Natural killer cell (primary cell): ENCODE data around the gene OSBPL9. TPM values are rescaled to one million over a fixed set of nuclear protein-coding genes. Genes with fewer than 3 reads are reported as not detected.

ENCODE experiments used
- ATAC-seq, 3 donors: fragments of 150-1000 bp in 2 of 3; fragments of 200-7000 bp in 1 of 3; cut with Tn5 transposase; 1 replicate in 1 of 3; 2 replicates in 2 of 3; pipeline ENCODE4 v1.10.0; 2021; ENCODE audit warnings: mild to moderate bottlenecking in 2 of 3, moderate library complexity in 2 of 3
- DNase-seq, 2 donors: peaks; one replicate each; pipeline versions ENCODE4 v3.0.0 to v3.0.0-alpha.2; 2013 to 2021; ENCODE audit warnings: mixed read lengths in 1 of 2
- H3K27ac ChIP-seq: one replicate; pipeline ENCODE4 v1.5.1; 2013; ENCODE audit warnings: mild to moderate bottlenecking, low read length
- H3K27me3 ChIP-seq: one replicate; pipeline ENCODE4 v1.6.1; 2013; ENCODE audit warnings: low read length; ENCODE audit not compliant: control insufficient read depth, insufficient read depth
- H3K36me3 ChIP-seq: one replicate; pipeline ENCODE4 v1.6.1; 2013; ENCODE audit warnings: low read length; ENCODE audit not compliant: control insufficient read depth, insufficient read depth
- H3K4me1 ChIP-seq: one replicate; pipeline ENCODE4 v1.6.1; 2013; ENCODE audit warnings: low read length; ENCODE audit not compliant: control insufficient read depth, insufficient read depth
- H3K4me3 ChIP-seq: one replicate; pipeline ENCODE4 v1.5.1; 2013; ENCODE audit warnings: low read length
- H3K9me3 ChIP-seq: one replicate; pipeline ENCODE4 v1.6.1; 2013; ENCODE audit warnings: low read length; ENCODE audit not compliant: control insufficient read depth, insufficient read depth
- H3K27ac Mint-ChIP-seq, 2 donors: one replicate each; pipeline ENCODE4 v1.8.0; 2022; ENCODE audit warnings: mild to moderate bottlenecking in 2 of 2, mixed read lengths in 2 of 2, moderate library complexity in 1 of 2
- H3K27me3 Mint-ChIP-seq, 2 donors: one replicate each; pipeline ENCODE4 v1.8.0; 2022; ENCODE audit warnings: low read depth in 2 of 2, mixed read lengths in 2 of 2
- H3K36me3 Mint-ChIP-seq: one replicate; pipeline ENCODE4 v1.8.0; 2022; ENCODE audit warnings: mixed read lengths
- H3K4me1 Mint-ChIP-seq, 2 donors: one replicate each; pipeline ENCODE4 v1.8.0; 2022; ENCODE audit warnings: mixed read lengths in 2 of 2
- H3K4me3 Mint-ChIP-seq: one replicate; pipeline ENCODE4 v1.8.0; 2022; ENCODE audit warnings: mild to moderate bottlenecking, moderate library complexity, mixed read lengths
- H3K9me3 Mint-ChIP-seq, 2 donors: one replicate each; pipeline ENCODE4 v1.8.0; 2022; ENCODE audit warnings: mixed read lengths in 2 of 2
- CTCF ChIP-seq: fragments of 200-600 bp; IDR thresholded peaks from one replicate; pipeline ENCODE4 v1.8.0; 2022; ENCODE audit warnings: antibody characterized with exemption
- WGBS: methylation state at CpG from one replicate; pipeline ENCODE4 v1.1.7; 2013; ENCODE audit warnings: missing lambda C conversion rate; ENCODE audit not compliant: insufficient coverage; 5-methylcytosine and 5-hydroxymethylcytosine counted together
- intact Hi-C: fragments of 100-400 bp; cut with micrococcal nuclease; formaldehyde crosslinking; loops from one replicate; pipeline ENCODE4 v1.14.2; 2022
- total RNA-seq, 4 donors: library from RNA; stranded (reverse); fragments of 120-200 nt in 1 of 4; gene quantifications; one replicate each; pipeline versions ENCODE4 v1.2.3 to v1.2.4, GENCODE V29; 2013 to 2022

Gene OSBPL9
- total RNA-seq, 3 donors from 2014 or later (not counting 1 experiment from before 2014, with no cell fraction given), result 53.0 to 72.6 (median 62.0) TPM

- TF ChIP-seq CTCF, result no peak
- Histone ChIP-seq H3K27me3 (no peaks in the 10 kb centered on the region), H3K9me3 (no peaks in the 10 kb centered on the region), H3K4me1 (peaks cover 6% of the 10 kb centered on the region), H3K36me3 (no peaks in the 10 kb centered on the region), H3K4me3 (no peak overlapping the region), H3K27ac (no peak overlapping the region)
- H3K4me3 Mint-ChIP-seq, result no peak overlapping the region
- H3K4me1 Mint-ChIP-seq, result peaks cover 17 to 21% of the 10 kb centered on the region in 2 donors
- 55% methylated on average over 2 of the region's 2 CpGs for WGBS
- intact Hi-C loops, result no loop called here
- no peaks in the 10 kb centered on the region for H3K36me3 Mint-ChIP-seq
- ATAC-seq (peak in 1 of 3 donors; percentile 56), DNase-seq (peak in 1 of 2 donors; percentile 22)
- H3K27me3 Mint-ChIP-seq, result no peaks in the 10 kb centered on the region
- no peak overlapping the region for H3K27ac Mint-ChIP-seq
- H3K9me3 Mint-ChIP-seq, result no peaks in the 10 kb centered on the region
These were observed 5.6 kb downstream of the OSBPL9 start for GRCh38 chr1:51622455-51622913.

- Histone ChIP-seq H3K27ac (no peak overlapping the region), H3K27me3 (no peaks in the 10 kb centered on the region), H3K4me1 (peaks cover 1% of the 10 kb centered on the region), H3K9me3 (no peaks in the 10 kb centered on the region), H3K4me3 (no peak overlapping the region), H3K36me3 (no peaks in the 10 kb centered on the region)
- ATAC-seq (no peak), DNase-seq (no peak)
- WGBS, result 93% methylated on average over 2 of the region's 2 CpGs
- Mint-ChIP-seq H3K4me1 (peaks cover 16 to 20% of the 10 kb centered on the region in 2 donors), H3K36me3 (no peaks in the 10 kb centered on the region), H3K9me3 (no peaks in the 10 kb centered on the region), H3K27ac (no peak overlapping the region), H3K4me3 (no peak overlapping the region), H3K27me3 (no peaks in the 10 kb centered on the region)
- TF ChIP-seq CTCF, result no peak
- intact Hi-C loops, result no loop called here
These were observed 6.1 kb downstream of the OSBPL9 start for GRCh38 chr1:51623025-51623424.

GRCh38 chr1:51623450-51623849 lies 6.6 kb downstream of the OSBPL9 start:
- Mint-ChIP-seq H3K36me3 (no peaks in the 10 kb centered on the region), H3K27ac (no peak overlapping the region), H3K9me3 (no peaks in the 10 kb centered on the region), H3K4me1 (peaks cover 13 to 17% of the 10 kb centered on the region in 2 donors), H3K4me3 (no peak overlapping the region), H3K27me3 (no peaks in the 10 kb centered on the region)
- Histone ChIP-seq H3K4me3 (no peak overlapping the region), H3K27me3 (no peaks in the 10 kb centered on the region), H3K9me3 (no peaks in the 10 kb centered on the region), H3K36me3 (no peaks in the 10 kb centered on the region), H3K4me1 (no peaks in the 10 kb centered on the region), H3K27ac (no peak overlapping the region)
- ATAC-seq (no peak), DNase-seq (no peak)
- intact Hi-C loops, result no loop called here
- WGBS, result 17% methylated on average over 1 of the region's 1 CpG
- no peak for TF ChIP-seq CTCF

GRCh38 chr1:51624855-51625254 lies 8.0 kb downstream of the OSBPL9 start:
- no peak overlapping the region for H3K27ac ChIP-seq
- no peaks in the 10 kb centered on the region for H3K4me1 ChIP-seq
- Mint-ChIP-seq H3K4me3 (no peak overlapping the region), H3K27me3 (no peaks in the 10 kb centered on the region), H3K4me1 (peaks cover 19 to 24% of the 10 kb centered on the region in 2 donors), H3K9me3 (no peaks in the 10 kb centered on the region), H3K27ac (no peak overlapping the region), H3K36me3 (no peaks in the 10 kb centered on the region)
- no peaks in the 10 kb centered on the region for H3K9me3 ChIP-seq
- no peak for TF ChIP-seq CTCF
- H3K27me3 ChIP-seq, result no peaks in the 10 kb centered on the region
- WGBS, result no CpG with 5 or more reads among the region's 1 CpG
- intact Hi-C loops, result loop anchor here (5.0 kb wide), 1 partner anchor 377 kb away; no protein-coding TSS in a partner anchor
- H3K36me3 ChIP-seq, result no peaks in the 10 kb centered on the region
- DNase-seq (no peak), ATAC-seq (no peak)
- H3K4me3 ChIP-seq, result no peak overlapping the region
